NCI-H460 (cell line): ENCODE measurements around the gene GALNT6. TPM values are rescaled to one million over a fixed set of nuclear protein-coding genes. Genes with fewer than 3 reads are reported as not detected.

Source experiments
- DNase-seq: peaks from one replicate; pipeline ENCODE4 v3.0.0-alpha.2; 2016; ENCODE audit warnings: low read depth; ENCODE audit errors: extremely low read depth
- total RNA-seq: library from RNA; depleted of rRNA; stranded (reverse); fragments of >200 nt; shearing (Covaris generic); gene quantifications from 2 replicates; pipeline ENCODE4 v1.2.3, GENCODE V29; 2014

Gene GALNT6
- total RNA-seq, 1 experiment from 2014 or later: not detected

GRCh38 chr12:51406290-51406689 lies 15.1 kb upstream of the GALNT6 start:
- DNase-seq: no peak

- no peak for DNase-seq
Measured at GRCh38 chr12:51405801-51406207, 14.6 kb upstream of the GALNT6 start.

GRCh38 chr12:51404627-51405026 lies 13.4 kb upstream of the GALNT6 start:
- no peak for DNase-seq

GRCh38 chr12:51403681-51404136 lies 12.5 kb upstream of the GALNT6 start:
- no peak for DNase-seq

GRCh38 chr12:51403159-51403558 lies 12.0 kb upstream of the GALNT6 start:
- no peak for DNase-seq

GRCh38 chr12:51401900-51402299 lies 10.7 kb upstream of the GALNT6 start:
- DNase-seq: no peak

- no peak for DNase-seq
Measured at GRCh38 chr12:51401486-51401885, 10.3 kb upstream of the GALNT6 start.

GRCh38 chr12:51401020-51401419 lies 9.8 kb upstream of the GALNT6 start:
- DNase-seq: no peak

- DNase-seq: no peak
Measured at GRCh38 chr12:51399891-51400290, 8.7 kb upstream of the GALNT6 start.

- DNase-seq: no peak
Measured at GRCh38 chr12:51397670-51398069, 6.5 kb upstream of the GALNT6 start.

- no peak for DNase-seq
Measured at GRCh38 chr12:51395283-51396230, 4.4 kb upstream of the GALNT6 start.

GRCh38 chr12:51393676-51394545 lies 2.7 kb upstream of the GALNT6 start:
- DNase-seq: no peak

GRCh38 chr12:51392556-51393237 lies 1.5 kb upstream of the GALNT6 start:
- DNase-seq: no peak

GRCh38 chr12:51390891-51391282 lies 319 bp downstream of the GALNT6 start:
- DNase-seq: no peak

GRCh38 chr12:51390457-51390856 lies 749 bp downstream of the GALNT6 start:
- no peak for DNase-seq

GRCh38 chr12:51389302-51389999 lies 1.8 kb downstream of the GALNT6 start:
- DNase-seq: no peak

- DNase-seq: no peak
Measured at GRCh38 chr12:51388846-51389245, 2.4 kb downstream of the GALNT6 start.

GRCh38 chr12:51388069-51388799 lies 3.0 kb downstream of the GALNT6 start:
- DNase-seq: no peak

- no peak for DNase-seq
Measured at GRCh38 chr12:51386351-51386750, 4.9 kb downstream of the GALNT6 start.
